ENCODE data around the gene PI4KA.

- no peak for TF ChIP-seq CTCF (IDR thresholded peaks at IDR 0.05; ENCODE audit: low read depth, low read length, missing input control)
- no peak for TF ChIP-seq SP1 (IDR thresholded peaks at IDR 0.05)
- TF ChIP-seq RAD21 (IDR thresholded peaks at IDR 0.05) = no peak
- TF ChIP-seq GABPA (IDR thresholded peaks at IDR 0.05 in 1 of 2, conservative IDR thresholded peaks at IDR 0.05 in 1 of 2) = no peak
- TF ChIP-seq REST (IDR thresholded peaks at IDR 0.05) = no peak
- no peak for TF ChIP-seq YY1 (IDR thresholded peaks at IDR 0.05)
- no peak for TF ChIP-seq FOXA1 (IDR thresholded peaks at IDR 0.05)
- TF ChIP-seq JUND (IDR thresholded peaks at IDR 0.05) = no peak
- TF ChIP-seq TAF1 (conservative IDR thresholded peaks at IDR 0.05) = no peak
- no peak for TF ChIP-seq FOXA2 (IDR thresholded peaks at IDR 0.05)
- no peak for TF ChIP-seq RXRA (IDR thresholded peaks at IDR 0.05)
Measured at GRCh38 chr22:20752873-20753272, 105.7 kb downstream of the PI4KA start.

Measured in liver (tissue), 3 donors.